ENCODE measurements around the gene OGN.

Gene OGN

DNA sequence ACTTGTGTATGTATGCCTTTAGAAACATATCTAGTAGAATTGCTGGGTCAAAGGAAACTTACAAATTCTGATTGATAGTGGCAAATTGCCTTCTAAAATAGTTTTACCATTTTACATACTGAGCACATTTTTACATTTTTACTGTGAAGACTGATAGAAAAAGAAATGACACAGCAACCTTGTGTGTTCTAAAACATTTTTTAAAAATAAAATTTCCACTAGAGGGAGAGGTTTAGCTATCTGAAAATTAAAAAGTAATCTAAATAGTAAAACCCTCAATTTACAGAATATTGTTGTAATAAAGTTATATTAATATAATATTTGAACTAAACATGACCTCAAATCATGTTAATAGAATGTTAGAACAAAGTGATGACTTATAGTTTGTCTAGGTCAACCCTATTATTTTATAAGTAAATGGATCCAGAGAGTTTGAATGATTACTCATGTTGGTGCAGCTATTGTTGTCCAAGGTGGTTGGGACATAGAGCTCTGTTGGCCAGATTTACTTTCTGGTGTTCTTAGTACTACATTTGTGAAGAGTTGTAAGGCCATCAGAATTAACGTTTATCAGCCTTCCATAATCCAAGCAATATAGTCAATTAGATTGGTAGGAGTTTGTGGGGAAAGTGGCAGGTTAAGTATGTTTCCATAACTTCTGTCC lies 61.4 kb downstream of the OGN start:
- peak; percentile 17 for DNase-seq

DNA sequence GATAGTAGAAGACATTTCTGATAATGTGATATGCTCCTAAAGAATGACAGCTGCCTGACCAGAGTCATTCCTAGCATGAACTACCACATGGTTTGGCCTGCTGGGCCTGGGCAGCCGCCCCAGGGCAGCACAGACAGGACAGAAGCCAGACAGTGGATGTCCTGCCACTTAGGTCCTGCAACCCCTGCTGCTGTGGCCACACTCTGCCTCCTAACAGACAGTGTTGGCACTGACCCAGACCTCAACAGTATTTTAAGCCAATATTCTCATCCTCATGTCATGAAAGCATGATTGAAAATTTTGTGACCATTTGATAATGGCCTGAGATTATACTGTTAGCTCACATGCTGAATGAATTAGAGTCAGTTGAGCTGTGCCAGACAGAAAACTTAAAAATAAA lies 62.8 kb downstream of the OGN start:
- DNase-seq: no peak

GRCh38 chr9:92333282-92333634 lies 71.1 kb downstream of the OGN start:
- DNase-seq: no peak

Measured in fibroblast of skin of right biceps (primary cell).